Measurements from ENCODE around the gene MOB2.
"Not testable (repeated sequence)": the region's sequence is repeated elsewhere in the genome, so short reads cannot be mapped to it uniquely, and the experiment has no call there.

MOB2 gene

DNA sequence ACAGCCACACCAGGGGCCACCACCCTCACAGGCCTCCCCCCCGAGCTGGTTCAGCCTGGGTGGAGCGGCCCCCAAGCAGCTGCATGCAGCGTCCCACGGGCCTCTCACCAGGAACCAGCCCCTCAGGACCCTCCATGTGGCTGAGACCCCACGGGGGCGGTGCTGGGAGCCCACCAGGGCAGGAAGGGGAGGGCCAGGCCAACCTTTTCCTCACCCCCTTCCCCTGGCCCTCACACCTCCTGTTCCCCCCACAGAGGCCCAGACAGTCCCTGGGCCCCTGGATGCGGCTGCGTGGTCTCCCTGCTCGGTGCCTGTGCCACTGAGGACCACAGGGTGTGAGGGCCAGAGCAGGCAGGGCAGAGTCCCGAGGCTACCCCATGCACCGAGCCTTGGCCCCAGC lies 46.5 kb downstream of the MOB2 start:
- no peak for ATAC-seq
- no peak for DNase-seq

DNA sequence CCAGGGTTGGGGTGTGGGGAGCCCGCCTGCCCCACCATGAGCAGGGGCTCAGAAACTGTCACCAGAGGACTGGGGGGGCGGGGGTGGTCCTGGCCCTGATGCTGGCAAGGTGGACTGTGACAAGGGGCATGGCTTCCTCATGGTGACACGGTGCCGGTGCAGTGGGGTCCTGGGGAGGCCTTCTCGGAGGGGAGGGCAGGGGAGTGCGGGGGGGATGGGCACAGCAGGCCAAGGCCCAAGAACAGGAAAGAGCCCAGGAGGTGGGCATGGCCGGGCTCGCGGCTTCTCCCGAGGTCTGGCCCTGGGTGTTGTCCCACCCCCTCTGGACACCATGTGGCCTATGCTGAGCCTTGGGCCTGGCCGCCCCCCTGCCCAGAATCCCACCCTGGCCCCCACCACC lies 47.2 kb downstream of the MOB2 start:
- DNase-seq (no peak), ATAC-seq (no peak)

DNA sequence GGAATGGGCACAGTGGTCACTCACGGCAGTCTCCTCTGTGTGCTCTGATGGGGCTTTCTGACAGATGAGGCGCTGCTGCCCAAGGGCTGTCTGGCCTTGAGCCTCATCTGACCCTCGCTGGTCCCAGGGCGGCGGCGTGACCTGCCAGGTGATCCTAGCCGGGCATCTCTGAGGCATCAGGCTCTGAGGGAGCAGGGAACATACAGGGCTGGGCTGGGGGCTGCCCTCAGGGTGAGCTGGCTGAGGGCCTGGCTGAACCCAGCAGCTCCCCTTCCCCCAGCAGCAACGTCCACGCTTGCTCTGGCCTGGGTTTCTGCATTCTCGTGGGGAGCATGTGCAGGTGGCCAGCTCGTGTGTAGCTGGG lies 47.6 kb downstream of the MOB2 start:
- DNase-seq: no peak
- no peak for ATAC-seq

DNA sequence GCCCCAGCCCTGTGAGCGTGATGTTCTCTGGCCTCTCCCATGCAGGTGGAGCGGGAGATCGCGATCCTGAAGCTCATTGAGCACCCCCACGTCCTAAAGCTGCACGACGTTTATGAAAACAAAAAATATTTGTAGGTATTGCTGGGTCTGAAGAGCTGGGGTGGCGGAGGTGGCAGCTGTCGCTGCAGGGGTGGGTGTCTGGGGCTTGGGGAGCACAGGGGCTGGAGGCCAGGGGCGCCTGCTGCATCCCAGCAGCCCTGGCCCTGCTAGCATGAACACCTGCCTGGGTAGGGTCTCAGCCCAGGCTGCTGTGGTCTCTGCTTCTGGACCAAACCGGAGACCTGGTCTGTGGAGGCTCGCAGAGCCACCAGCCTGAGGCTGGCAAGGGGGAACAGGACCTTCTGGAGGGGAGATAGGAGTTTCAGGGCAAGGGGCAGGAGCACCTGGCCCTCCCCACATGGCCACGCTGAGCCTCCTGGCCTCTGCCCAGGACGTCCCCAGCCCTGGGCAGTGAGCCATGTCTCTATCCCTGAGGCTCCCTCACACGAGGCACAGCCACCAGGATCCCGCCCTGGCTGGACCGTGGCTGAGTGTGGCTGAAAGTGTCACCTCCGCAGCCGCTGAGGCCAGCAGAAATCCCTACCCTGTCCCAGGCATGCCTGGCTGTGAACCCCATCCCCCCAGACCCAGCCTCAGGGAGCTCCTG lies 48.2 kb downstream of the MOB2 start:
- ATAC-seq (no peak), DNase-seq (no peak)

DNA sequence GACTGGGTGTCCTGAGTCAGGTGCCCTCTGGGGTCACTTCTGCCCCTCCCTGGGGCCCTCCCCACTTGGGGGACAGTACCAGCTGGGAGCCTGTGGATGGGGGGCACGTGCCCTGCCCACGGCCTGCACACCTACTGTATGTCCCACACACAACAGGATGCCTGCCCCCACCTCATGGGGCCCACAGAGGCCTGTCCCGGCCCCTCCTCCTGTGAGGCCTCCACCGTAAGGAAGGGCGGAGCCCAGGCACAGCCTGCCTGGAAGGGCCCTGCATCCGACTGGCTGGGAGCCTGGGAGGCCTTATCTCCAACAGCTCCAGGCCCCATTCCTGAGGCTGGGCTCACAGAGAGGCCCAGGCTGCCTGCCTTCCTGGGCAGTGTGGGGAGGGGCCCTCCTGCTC lies 49.1 kb downstream of the MOB2 start:
- no peak for DNase-seq
- ATAC-seq: no peak

DNA sequence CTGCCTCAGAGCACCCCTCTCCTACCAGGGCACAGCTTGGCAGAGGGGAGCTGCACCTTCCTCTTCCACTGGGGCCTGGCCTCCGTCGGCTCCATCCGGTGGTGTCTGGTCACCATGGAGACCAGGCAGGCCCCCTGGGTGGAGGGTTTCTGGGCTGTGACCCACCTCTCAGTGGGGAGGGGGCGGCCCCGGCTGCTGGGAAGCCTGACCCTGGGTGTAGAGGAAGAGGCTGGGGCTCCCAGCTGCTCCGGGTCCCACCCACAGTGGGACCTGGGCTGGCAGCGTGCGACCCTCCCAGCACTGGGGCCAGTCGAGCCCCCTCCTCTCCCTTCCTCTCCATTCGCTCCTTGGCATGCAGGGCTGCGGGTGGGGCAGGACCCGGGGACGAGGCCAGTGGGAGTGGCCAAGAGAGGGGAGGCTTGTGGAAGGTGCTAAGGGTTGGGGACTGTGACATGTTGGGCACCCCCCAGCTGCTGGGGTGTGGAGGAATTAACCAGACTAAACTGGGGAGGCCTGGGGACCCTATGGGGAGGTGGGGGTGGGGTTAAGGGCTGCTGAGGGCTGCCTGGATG lies 50.0 kb downstream of the MOB2 start:
- ATAC-seq (no peak), DNase-seq (no peak)

DNA sequence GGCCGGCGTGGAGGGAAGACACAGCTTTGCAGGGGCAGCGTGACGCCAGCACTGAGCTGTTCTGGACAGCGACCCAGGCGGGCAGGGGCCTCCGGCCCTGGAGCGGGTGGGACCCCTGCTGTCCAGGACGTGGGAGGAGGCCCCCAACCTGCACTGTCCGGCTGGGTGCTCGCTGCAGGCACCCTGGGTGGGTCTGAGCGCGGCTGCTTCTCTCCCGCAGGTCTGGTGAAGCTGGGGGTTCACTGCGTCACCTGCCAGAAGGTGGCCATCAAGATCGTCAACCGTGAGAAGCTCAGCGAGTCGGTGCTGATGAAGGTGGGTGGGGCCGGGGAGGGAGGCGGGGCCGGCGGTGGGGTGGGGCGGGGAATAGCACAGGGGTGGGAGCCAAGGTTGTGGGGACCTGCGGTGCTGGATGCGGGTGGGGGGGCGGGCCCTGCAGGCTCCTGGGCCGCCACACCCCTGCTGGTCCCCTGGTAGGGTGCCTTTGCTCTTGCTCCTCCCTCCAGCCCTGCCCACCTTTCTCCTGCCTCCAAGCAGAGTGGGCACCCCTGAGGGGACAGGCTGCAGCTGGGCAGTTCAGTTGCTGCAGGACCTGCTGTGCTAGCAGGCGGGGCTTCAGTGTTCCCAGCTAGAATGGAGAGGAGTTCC lies 50.6 kb downstream of the MOB2 start:
- peak; percentile 24 for ATAC-seq
- DNase-seq: peak; percentile 15

DNA sequence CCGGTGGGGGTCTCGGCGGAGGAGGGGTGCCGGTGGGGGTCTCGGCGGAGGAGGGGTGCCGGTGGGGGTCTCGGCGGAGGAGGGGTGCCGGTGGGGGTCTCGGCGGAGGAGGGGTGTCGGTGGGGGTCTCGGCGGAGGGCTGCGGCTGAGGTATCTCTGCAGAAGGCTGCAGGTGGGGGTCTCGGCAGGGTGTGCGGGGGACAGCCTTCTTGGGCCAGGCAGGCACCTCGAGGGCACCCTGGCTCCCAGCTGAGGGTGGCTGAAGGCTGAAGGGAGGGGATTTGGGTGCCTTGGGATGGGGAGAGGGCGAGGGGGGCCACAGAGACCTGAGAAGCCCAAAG lies 51.1 kb downstream of the MOB2 start:
- DNase-seq, ATAC-seq: not testable (repeated sequence)

DNA sequence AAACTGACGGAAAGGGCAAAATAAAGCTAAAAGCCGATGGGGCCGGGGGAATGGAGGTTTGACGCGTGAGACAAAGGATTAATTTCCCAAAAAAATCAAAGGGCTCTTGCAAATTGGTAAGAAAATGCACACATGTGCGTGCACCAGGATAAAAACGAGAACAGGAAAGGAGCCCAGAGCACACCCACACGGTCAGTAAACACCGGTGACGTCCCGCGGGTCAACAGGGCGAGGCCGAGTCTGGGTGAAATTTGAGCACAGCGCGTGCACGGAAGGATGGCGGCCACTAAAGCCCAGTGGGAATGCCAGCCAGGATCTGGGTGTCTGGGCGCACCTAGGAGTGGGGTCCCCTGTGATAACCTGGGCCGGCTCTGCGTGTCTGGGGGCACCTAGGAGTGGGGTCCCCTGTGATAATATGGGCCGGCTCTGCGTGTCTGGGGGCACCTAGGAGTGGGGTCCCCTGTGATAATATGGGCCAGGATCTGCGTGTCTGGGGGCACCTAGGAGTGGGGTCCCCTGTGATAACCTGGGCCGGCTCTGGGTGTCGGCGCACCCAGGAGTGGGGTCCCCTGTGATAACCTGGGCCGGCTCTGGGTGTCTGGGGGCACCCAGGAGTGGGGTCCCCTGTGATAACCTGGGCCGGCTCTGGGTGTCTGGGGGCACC lies 52.5 kb downstream of the MOB2 start:
- DNase-seq (no peak), ATAC-seq (no peak)

DNA sequence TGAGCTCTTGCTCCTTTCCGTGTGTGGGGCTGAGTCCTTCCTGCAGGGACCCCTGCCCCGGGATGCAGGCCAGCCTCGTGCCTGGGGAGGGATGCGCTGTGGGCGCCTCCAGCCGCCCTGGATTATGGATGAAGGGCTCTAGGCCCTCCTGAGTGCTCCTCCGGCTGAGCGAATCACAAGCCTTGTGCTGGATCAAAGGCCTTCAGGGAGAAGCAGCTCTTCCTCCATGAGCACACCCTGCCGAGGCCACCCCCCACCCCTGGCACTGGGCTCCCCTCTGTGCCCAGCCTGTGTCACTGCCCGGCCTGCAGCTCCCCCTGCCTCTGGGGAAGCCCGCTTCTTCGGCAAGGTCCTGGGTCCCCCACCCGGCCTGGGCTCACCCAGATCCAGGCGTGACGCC lies 53.0 kb downstream of the MOB2 start:
- DNase-seq (no peak), ATAC-seq (no peak)

DNA sequence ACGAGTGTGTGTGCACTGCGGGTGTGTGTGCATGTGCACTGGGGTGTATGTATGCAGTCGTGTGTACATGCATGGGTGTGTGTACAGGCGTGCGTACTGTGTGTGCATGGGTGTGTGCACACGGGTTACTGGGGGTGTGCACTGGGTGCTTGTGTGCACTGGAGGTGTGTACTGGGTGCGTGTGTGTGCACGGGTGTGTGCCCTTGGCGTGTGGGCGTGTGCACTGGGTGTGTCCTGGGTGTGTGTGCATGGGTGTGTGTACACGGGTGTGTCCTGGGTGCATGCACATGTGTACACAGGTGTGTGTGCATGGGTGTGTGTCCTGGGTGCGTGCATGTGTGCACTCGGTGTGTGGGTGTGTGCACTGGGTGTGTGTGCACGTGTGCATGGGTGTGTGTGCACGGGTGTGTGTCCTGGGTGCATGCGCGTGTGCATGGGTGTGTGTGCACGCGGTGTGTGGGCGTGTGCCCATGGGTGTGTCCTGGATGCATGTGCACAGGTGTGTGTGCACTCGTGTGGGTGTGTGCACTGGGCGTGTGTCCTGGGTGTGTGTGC lies 57.7 kb downstream of the MOB2 start:
- DNase-seq (no peak), ATAC-seq (no peak)

DNA sequence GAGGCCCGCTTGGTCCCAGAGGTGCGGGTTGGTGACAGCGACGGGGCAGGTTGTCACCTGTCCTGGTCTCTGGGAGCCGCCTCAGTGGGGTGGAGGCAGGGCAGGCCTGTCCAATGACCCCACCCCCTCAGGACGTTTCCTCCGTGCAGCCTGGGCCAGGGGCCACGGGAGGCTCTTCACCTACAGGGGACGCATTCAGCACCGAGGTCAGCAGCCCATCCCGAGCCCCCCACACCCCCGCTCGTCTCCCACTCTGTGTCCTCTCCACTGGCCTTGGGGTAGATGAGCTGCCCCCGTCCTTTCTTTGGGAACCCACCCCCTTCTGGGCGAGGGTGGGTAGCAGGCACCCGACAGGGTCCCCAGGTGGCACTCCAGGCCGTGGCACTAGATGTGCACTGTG lies 61.1 kb downstream of the MOB2 start:
- ATAC-seq (no peak), DNase-seq (no peak)

DNA sequence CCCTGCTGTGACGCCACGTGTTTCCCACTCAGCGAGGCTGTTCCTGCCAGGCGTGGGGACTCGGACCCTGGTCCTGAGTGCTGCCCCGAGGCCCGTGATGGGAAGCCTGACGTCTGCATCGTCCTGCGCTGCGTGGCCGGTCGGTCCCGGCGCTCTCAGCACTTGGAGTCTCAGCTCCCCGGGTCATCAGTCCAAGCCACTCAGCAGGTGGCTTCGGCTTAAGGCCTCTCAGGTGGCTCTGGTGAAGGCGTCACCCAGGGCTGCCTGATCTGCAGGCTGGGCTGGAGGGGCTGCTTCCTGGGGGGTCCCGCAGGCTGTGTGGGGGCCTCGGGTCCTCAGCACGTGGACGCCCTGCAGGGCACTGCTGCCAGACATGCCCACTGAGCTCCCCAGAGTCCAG lies 61.6 kb downstream of the MOB2 start:
- ATAC-seq: no peak
- DNase-seq: no peak

DNA sequence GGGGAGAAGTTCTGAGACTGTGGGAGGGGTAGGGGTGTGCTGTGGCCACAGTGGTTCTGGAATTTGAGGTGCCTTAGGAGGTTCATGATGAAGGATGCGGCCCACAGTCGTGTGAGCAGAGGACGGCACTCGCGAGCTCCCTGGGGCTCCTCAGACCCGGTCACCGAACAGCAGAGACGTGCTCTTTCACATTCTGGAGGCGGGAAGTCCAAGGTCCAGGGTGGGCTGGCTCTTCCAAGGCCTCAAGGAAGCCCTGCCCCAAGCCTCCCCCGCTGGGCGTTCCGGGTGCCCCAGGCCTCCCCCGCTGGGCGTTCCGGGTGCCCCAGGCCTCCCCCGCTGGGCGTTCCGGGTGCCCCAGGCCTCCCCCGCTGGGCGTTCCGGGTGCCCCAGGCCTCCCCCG lies 63.2 kb downstream of the MOB2 start:
- not testable (repeated sequence) for ATAC-seq, DNase-seq

DNA sequence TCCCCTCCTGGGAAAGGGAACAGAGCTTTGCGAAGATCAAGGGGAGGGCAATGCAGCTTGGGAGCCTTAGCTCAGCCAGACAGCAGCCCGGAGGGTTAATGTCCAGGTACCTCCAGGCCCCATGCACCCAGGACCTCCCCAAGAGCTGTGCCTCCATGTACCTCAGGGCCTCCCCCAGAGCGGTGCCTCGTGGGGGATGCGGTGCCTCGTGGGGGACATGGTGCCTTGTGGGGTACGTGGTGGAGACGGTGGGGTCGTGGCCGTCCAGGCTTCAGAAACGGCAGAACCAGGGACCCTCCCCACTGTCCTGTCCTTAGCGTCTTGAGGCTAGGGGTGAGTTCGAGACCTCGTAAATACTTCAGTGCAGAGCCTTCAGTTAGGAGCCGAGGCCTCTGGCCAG lies 63.6 kb downstream of the MOB2 start:
- no peak for DNase-seq
- ATAC-seq: no peak

DNA sequence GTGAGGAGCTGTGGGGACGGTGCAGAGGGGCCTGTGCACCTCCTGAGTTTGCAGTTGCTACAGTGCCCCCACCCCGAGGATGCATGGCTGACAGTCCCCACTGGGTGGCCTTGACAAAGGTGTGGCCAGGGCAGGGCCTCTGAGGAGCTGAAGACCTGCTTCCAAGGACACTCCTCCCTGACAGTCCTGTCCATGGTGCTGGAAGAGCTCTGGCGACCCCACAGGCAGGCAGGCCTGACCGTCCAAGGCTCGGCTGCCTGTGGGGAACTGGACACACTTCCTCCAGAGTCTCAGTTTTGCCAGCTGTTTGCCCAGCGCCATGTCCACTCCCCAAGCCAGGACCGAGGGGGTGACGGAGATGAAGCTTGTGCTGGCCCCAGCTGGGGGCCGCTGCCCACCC lies 64.1 kb downstream of the MOB2 start:
- DNase-seq: no peak
- ATAC-seq: no peak

DNA sequence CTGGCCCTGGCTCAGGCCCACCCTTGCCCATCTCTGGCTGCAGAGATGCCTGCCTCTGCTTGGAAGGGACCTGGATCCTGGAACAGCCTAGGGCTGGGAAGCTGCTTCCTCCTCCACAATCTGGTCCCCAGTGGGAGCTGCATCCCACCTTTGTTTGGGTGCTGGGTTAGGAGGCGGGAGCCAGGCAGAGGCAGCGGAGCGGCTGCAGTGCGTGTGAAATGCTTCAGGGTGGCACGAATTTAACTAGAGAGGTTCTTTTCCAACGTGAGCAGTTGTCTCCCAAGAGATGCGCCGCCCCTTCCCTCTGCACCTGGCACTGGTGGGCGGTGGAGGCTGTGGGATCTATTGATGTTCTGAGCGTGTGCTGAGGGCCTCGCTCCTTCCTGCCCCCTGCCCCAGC lies 65.3 kb downstream of the MOB2 start:
- no peak for DNase-seq
- no peak for ATAC-seq

DNA sequence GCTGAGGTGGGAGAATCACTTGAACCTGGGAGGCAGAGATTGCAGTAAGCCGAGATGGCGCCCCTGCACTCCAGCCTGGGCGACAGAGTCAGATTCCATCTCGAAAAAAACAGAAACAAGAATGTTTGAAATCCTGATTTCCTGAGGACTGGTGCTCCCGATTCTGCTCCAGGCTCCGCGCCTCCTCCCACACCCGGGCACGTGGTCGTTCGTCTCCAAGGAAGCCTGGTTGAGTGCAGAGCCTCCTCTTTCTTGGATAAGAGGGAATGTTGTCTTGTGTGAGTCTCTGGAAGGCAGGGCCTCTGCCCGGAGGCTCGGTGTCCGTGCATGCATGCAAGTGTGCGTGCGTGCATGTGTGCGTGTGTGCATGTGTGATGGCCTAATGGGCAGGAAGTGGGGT lies 66.8 kb downstream of the MOB2 start:
- ATAC-seq: no peak
- no peak for DNase-seq

Measured in stimulated activated naive CD8-positive, alpha-beta T cell treated with anti-CD3 and anti-CD28 coated beads, Interleukin-15, Interleukin-2, amounts not matched to agents 100 U/mL and 50 U/mL, for 24 hours (primary cell).